HG02763 (cell line): ENCODE results near the gene PMF1.

ENCODE experiments used
- ATAC-seq: cut with Tn5 transposase; IDR thresholded peaks from one replicate; pipeline ENCODE4 v1.9.1; 2021; ENCODE audit warnings: mild to moderate bottlenecking, moderate library complexity; ENCODE audit not compliant: unreplicated experiment

PMF1 gene

DNA sequence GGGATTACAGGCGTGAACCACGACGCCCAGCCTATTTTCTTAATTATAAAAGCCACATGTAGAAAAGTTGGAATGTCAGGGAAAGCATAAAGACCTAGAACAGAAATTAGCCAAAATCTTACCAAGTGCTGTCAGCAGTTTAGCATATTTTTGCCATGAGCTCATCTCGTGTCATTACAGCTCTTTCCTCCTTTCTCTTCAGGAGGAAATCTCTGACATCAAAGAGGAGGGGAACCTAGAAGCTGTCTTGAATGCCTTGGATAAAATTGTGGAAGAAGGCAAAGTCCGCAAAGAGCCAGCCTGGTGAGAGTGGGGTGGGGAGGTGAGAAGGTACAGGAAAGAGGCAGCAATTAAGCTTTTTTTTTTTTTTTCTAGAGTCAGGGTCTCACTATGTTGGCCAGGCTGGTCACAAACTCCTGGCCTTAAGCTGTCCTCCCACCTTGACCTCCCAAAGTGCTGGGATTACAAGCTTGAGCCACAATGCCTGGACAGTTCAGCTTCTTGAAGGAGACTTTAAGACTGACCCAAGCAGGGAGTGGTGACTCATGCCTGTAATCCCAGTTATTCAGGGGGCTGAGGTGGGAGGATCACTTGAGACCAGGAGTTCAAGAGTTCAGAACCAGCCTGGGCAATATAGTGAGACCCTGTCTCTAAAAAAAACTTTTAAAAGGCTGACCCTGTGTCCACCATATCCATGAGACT lies 20.8 kb downstream of the PMF1 start:
- ATAC-seq, result no peak

GRCh38 chr1:156236164-156236563 lies 23.4 kb downstream of the PMF1 start:
- no peak for ATAC-seq

DNA sequence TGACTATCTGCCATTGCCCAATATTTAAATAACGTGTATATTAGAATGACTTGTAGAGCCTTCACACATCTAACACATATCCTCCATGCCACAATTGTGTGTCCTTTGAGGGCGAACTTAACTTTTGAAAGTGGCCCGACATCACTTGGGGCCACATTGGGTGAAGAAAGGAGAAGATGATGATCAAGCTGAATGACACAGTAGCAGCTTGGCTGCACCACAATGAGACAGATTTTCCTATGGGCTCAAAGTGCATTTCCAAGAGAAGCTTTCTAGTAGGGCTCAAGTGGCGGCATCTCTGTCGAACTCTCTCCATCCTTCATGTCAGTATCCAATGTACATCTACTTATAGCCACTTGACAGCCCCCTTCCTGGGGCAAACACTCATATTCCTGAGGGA lies 25.4 kb downstream of the PMF1 start:
- no peak for ATAC-seq

DNA sequence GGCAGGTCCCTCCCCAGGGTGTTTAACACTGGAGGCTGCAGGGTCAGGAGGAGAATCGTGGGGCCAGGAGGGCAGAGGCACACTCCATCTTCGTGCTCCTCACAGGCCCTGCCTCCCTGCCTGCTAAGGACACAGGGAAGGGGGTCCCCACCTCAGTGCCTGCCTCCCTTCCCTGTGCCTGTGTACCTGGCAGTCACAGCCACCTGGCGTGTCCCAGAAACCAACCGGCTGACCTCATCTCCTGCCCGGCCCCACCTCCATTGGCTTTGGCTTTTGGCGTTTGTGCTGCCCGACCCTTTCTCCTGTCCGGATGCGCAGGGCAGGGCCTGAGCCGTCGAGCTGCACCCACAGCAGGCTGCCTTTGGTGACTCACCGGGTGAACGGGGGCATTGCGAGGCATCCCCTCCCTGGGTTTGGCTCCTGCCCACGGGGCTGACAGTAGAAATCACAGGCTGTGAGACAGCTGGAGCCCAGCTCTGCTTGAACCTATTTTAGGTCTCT lies 28.6 kb downstream of the PMF1 start:
- ATAC-seq, result no peak

GRCh38 chr1:156241926-156242325 lies 29.1 kb downstream of the PMF1 start, which contains the start of gene BGLAP:
Gene BGLAP, plus strand, starts transcription at chr1:156242184. Its CDS starts 48 bp downstream, at chr1:156242232.
- no peak for ATAC-seq

GRCh38 chr1:156242738-156243137 lies 29.9 kb downstream of the PMF1 start:
- ATAC-seq, result no peak

DNA sequence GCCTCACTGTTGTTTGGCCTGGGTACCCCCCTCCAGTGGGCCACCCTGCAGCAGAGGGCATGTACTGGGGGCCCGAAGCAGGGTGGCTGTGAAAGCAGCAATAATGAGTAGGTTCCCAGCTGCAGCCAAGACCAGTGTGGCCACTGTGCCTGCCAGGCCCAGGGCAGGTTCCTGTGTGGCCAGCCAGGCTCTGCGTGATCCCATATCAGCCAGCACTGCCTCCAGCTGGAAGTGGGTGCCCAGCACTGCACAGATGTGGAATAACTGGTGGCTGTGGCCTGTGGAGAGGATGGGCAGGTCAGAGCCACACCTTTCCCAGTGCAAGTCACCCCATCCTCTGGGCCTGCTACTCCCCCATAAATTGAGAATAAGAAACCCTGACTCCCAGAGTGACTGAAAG lies 31.3 kb downstream of the PMF1 start:
- no peak for ATAC-seq

GRCh38 chr1:156244712-156245111 lies 31.9 kb downstream of the PMF1 start:
- no peak for ATAC-seq

GRCh38 chr1:156245451-156246232 lies 32.8 kb downstream of the PMF1 start:
- ATAC-seq, result no peak

DNA sequence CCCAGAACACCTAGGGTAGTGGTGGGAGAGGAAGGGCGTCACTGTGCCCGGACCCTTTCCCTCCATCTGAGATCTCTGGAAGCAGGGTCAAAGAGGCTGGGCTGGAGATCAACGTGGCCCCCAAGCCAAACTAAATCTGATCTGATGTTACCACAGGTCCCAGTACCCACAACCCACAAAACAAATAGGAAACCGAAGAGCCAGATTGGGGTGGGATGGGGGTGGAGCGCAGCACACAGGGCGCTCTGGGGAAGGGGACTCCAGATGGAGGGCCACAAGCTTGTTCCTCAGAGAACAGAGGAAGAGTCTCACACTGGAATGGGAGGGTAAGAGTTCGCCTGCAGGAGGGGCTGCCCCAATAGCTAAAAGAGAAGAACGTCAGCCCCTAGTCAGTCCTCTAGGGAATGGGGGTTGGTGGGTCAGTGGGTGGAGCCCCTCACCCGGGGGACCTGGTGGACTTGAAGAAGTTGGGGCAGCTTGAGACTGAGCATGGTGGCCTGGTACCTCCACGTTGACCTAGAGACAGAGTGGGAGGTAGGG lies 33.5 kb downstream of the PMF1 start:
- ATAC-seq, result no peak

DNA sequence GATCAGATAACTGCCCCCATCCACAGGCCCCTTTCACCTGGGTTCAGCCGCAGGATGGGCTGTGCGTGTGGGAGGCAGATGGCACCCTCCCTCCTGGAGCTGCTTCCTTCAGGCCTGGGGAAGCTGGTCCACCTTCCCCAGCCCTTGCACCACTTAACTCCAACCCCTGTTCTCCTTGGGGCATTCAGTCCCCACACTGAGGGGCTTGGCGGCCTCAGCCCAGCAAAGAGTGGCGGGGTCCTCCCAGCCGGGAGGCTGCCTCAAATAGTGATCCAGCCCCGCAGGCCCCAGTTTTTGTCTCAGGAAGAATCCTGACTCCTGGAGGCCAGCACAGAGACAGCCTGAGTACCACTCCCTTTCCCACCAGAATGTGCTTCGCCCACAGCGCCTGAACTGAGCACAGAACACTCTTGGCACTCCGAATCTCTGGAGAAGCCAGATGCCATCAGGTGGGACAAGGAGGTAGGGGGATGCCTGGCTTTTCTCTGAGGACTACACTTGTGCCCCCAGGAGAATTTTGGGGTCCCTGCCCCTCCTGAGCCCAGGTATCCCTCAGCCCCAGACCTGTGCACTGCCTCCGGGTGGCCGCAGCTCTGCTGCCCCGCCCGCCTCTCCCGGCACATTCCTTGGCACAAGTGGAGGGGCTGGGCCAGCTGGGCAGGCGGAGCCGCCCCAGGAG lies 34.1 kb downstream of the PMF1 start:
- no peak for ATAC-seq

DNA sequence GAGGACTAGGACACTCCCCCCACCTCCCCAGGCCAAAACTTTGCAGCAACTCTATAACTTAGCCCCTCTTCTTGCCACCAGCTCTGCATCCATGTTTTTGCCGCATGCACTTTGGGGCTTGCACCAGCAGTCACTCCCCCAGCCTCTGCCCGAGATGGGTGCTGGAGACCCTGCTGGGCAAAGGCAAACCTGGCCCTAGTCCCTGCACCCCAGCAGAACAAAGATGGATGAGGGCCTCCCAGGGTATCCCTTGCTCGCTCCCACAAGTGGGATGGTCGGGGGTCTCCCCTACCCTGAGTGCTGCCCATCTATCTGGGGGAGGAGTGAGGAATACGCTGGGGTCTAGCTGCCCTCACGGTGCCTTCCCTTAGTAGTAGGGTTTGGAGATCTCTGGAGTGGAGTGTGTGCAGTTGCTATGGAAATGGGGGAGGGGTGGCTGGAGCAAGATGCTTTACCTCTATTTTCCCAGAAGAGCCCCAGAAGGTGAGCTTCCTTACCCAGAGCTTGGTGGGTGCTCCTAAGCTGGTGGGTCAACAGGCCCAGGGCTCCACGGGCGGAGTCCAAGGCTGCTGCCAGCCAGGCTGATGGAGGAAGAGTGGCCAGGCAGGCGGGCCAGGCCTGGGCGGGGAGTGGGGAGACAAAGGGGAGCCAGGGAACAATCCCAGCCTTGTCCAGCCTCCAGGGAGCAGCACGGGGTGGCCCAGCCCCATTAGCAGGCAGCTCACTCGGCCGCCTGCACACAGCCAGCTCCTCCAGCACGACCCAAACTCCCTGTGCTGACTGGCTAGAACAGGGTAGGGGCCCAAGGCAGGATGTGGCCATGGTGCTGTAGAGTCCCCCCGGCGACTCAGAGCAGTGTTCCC lies 34.9 kb downstream of the PMF1 start, which contains the start of gene PAQR6:
Gene PAQR6, minus strand, starts transcription at position 597 of the 863 bp plus-strand sequence. CDS start 1,325 bp downstream, outside the sequence.
- no peak for ATAC-seq

DNA sequence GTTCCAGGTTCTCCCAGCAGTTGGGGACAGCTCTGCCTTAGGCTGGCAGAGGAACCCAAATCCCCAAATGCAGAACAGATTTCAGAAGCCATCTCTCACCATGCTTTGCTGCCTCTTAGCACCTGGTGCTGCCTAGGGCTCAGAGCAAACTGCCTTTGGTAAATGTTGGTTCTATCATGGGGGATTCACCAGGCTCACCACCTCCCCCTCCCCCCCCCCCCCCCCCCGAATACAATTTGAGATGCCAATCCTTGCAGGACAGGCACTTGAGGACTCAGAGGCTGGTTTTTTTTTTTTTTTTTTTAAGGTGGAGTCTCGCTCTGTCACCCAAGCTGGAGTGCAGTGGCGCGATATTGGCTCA lies 35.5 kb downstream of the PMF1 start:
- no peak for ATAC-seq

- ATAC-seq, result no peak
Observed at GRCh38 chr1:156249593-156249992, 36.8 kb downstream of the PMF1 start.

DNA sequence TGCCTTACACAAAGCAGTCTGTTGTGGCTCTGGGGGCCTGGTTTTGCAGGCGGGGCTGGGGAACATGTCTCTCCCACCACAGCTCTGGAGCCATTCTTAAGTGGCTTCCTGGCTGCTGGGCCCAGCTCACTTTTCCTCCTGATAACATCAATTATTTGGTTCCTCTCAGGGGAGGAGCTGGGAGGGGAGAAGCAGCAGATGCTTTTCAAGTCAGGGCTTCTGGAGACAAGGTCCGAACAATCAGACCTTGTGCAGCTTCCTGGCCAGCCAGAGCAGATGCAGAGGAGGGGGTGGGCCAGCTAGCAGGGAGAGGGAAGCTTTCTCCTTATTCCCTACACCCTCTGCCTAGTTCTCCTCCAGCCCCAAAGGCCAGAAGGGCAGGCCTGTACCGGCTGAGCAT lies 38.7 kb downstream of the PMF1 start:
- ATAC-seq, result no peak

DNA sequence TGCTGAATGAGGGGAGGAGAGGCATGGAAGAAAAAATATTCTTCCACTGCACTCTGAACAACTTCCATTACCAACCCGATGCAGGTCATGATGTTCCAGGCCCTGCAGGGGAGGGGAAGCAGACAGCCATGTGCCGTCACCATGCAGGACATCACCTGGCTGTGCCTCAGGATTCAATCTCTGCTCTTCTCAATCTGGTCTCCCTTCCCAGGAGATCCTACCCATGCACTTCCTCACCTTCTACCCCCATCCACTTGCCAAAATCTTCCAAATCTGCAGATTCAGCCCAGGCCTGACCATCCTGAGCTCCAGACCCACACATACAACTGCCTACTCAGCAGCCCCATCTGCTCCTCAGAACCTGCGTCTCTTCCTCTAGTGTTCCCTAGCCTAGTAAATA lies 40.8 kb downstream of the PMF1 start:
- no peak for ATAC-seq

- no peak for ATAC-seq
Observed at GRCh38 chr1:156257711-156258110, 44.9 kb downstream of the PMF1 start.

DNA sequence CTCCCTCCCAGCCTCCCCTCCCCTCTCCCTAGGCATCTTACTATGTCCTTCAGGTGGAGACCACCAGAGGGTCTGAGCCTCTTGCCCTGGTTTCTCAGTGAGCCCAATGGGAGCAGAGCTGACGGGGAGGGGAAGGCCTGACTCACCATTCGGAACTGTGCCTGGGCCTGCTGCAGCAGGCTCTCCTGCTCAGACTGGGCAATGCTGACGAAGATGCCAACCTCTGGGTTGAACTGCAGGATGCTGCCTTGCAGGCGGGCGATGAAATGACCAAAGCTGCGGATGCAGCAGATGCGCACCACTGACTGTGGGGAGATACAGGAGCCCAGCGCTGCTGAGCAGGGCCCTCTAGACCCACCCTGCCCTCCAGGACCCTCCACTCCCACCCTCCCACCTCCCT lies 46.1 kb downstream of the PMF1 start:
- no peak for ATAC-seq

DNA sequence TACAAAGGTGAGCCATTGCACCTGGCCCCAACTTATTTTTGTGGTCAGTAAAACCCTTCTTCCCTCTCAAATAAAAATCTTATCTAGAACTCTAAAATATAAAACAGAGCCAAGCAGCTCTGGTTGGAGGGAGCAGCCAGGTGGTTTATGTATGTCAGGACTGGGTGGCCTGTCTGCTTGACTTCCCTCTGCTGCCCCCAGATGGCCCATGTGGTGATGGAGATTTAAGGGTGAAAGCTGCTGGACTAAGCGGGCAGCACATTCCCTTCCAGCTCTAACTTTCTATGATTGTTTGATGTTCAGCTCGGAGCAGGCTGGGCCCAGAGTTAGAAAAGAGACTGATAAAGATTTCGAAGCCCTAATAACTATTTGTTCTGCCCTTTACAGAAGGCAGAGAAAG lies 47.0 kb downstream of the PMF1 start:
- no peak for ATAC-seq

GRCh38 chr1:156260896-156261295 lies 48.1 kb downstream of the PMF1 start:
- no peak for ATAC-seq
